Frontal cortex (tissue), 4 donors: ENCODE measurements around the gene NSDHL. TPM values are rescaled to one million over a fixed set of nuclear protein-coding genes. Genes with fewer than 3 reads are reported as not detected.
A peak's percentile ranks its signal among the peaks of the same experiment; 100 is the strongest.

Source experiments
- DNase-seq, 2 donors: peaks; one replicate each; pipeline ENCODE4 v3.0.0; 2012; ENCODE audit warnings: low spot score in 2 of 2
- FAIRE-seq: peaks from 2 replicates; lab custom pipeline; 2012; peaks lifted over from hg19 to GRCh38; lab: Jason Lieb, UNC
- total RNA-seq: library from RNA; depleted of rRNA; stranded (reverse); fragments of >200 nt; gene quantifications from one replicate; pipeline ENCODE4 v1.2.3, GENCODE V29; 2014
- donor health status: control.
- donor health status: control.
- donor health status: control.

NSDHL gene
- total RNA-seq, 1 donor from 2014 or later, result 34.2 TPM

DNA sequence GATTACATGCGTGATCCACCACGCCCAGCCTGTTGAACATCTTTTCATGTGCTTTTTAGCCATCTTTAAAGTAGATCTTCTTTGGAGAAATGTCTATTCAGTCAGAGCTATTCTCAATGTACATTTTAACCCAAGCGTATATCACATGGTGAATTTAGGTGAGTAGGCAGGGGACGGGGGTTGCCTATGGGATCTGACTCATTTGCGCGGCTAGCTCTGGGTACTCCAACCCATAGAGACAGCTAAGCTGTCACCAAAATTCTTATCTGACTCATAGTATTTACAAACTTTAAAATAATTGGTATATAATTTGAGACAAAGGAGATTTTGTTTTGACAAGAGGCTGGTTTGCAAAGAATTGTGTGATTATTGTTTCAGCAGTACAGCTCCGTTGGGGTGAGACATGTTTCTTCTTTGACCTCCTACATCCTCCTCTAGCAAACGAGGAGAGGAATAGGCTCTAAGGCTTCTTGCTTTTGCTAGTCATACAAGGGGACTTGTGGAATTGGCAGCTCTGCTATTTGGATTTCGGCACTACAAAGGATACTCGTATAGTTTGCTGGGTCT, 12.0 kb downstream of the NSDHL start:
- DNase-seq (no peak), FAIRE-seq (no peak)

DNA sequence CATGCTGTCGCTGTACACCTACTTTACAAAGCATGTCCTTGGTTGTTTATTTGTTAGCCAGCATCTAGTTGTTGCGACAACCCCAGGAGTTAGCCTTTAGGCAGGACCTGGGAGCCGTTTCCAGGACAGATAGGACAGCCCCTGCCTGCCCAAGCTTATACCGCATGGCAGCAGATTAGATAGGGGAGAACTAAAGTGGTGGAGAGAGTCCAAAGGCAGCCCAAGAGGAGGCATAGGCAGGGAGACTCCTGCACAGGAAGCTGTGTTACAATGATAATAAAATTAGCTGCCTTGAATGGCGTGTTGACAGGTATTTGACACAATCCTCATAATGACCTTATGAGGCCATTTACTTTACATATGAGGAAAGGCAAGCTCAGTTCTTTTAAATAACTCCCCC, 13.0 kb downstream of the NSDHL start:
- FAIRE-seq, result no peak
- DNase-seq, result no peak

DNA sequence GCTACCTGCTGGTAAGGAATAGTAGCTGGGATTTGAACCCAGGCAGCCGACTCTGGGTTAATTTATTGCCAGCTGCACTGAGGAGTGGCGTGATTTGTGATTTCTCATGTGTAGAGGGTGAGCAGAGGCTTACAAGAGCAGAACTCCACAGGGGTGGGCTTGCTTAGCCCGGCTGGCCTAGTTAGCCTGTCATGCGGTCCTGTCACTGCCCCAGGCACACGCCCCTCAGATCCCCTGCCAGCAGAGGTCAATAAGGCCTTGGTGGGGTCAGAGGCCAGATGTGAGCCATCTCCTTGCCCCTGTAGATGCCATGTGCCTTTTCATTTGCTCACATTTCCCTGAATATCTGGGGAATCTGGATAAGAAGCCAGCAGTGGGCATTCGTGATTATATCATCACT, 13.4 kb downstream of the NSDHL start:
- no peak for DNase-seq
- no peak for FAIRE-seq

DNA sequence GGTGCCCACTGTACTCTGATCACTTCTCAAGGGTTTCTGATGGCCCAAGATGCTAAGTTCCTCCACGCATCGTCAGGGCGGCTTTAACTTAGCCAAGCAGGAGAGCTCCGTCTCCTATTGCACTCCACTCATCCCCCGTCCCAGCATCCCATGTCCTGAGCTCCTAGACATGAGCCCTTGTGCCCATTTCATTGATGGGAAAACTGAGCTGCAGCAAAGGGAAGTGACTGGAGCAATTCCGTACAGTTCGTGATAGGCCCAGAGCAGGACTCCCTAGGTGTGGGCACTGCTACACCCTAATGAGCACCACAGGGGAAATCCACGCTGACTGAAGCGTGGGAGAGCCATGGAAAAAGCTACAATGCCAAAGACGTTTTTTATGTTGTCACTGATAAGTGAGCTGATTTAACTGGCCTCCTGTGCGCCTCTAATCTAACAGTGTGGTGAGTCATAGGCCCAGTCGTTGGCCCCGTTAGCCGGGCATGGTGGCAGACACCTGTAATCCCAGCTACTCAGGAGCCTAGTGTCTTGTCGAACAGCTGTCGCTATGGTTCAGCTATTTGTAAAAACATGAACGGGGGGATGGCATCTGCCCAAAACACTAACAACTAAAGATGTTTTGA, 14.9 kb downstream of the NSDHL start:
- DNase-seq (no peak), FAIRE-seq (no peak)

DNA sequence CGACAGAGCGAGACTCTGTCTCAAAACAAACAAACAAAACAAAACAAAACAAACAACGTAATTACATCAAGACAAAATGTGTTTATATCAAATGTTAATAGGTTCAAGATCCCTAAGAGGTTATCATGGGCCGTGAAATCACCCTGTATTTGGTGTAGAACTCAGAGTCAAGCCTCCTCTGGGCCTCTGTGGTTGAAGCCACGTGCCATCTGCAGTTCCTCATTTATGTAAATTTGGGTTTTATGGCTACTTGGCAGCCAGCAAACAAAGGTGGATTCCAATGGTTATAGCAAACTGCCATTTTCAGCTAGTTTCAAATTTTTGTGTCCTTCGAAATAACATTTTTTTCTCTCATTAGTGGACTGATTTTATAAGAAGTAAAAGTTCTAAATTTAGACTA, 16.4 kb downstream of the NSDHL start:
- FAIRE-seq, result no peak
- DNase-seq, result no peak

DNA sequence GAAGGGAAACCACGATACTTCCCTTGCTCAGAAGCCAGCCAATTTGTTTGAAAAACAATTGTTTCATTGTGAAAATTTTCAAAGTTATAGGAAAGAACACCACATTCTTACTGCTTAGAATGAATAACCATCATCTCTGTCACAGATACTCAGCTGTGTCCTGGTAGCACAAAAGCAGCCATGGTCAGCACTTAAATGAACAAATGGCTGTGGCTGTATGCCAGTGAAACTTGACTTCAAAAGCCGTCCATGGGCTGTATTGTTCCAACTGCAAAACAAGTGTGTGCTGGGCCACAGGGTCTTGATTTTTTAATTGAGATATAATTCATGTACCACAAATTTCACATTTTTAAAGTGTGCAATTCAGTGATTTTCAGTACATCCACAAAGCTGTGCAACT, 19.6 kb downstream of the NSDHL start:
- FAIRE-seq, result no peak
- DNase-seq, result no peak

DNA sequence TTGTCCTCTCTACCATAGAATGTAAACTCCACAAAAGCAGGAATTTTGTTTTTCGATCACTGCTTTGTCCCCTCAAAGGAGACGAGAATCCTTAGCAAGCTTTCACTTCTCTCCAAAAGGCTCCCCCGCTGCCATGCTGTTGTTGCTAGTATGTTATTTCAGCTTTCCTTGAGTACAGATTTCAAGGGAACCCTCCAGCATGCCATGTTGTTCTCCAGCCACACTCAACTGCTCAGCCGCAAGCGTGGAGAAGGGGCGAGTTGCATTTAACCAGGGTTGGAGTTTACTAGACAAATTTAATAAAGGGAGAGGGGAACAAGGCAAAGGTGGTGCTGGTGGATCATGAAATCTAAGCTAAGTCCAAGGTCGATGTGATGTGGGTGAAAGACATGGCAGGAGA, 23.1 kb downstream of the NSDHL start:
- DNase-seq (no peak), FAIRE-seq (no peak)

DNA sequence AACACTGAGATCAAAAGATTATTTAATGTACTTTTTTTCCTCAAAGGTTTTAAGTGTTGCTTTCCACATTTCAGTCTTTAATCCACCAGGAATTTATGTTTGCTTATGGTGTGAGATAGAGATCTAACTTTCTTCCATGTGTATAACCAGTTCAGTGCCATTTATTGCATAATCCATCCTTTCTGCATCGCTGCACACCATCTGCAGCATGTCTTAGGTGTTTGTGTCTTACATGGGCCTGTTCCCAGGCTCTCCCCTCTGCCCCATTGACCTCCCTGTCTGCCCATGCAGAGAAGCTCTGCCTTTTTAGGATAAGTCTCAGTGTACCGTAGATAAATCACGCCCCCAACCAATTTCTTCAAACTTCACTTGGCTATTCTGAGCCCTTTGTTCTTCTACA, 30.3 kb downstream of the NSDHL start:
- DNase-seq (no peak), FAIRE-seq (no peak)

DNA sequence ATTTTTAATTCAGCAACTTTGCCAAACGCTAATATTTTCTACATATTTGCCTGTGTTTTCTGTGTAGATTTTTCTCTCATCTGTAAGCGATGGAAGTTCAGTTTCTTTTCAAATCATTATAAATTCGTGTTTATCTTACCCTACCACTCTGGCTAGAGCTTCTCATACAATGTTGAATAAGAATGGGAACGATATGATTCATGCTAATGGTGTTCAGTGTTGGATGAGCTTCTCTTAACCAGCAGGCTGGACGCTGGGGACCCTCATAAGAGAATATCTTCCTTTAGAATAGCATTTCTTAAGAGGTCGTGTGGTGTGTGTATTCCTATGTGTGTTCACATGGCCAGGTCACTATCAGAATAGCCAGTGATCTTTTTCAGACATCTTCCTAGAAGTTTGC, 31.0 kb downstream of the NSDHL start:
- FAIRE-seq (no peak), DNase-seq (no peak)

DNA sequence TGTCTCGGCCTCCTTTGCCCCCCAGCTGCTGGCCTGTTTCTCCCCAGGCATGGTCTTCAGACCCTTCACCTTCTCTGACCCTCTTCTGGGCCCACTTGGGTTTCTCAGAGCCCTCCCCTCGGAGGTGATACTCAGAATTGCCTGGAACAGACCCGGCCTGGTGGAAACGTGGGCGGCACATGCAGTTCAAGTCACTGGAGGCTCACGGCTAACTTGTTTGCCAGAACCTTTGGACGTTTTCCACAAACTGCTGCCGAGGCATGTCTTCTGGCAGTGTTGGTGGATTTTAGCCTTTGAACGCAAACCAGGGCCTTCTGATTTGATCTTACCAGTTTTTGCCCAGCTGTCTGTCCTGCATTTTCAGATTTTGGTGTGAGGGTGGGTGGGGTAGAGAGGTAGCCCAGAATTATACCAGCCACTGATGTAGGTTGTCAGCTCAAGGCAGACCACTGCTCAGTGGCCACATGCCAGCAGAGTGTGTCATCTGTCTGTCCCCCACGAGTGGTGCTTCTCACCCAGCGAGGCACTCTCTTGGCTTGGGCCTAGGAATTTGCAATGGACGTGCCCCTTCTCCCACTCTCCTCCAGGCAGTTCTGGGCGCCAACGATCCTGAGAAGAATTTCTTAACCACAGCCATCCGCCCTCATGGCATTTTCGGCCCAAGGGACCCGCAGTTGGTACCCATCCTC, 34.5 kb downstream of the NSDHL start:
- no peak for FAIRE-seq

DNA sequence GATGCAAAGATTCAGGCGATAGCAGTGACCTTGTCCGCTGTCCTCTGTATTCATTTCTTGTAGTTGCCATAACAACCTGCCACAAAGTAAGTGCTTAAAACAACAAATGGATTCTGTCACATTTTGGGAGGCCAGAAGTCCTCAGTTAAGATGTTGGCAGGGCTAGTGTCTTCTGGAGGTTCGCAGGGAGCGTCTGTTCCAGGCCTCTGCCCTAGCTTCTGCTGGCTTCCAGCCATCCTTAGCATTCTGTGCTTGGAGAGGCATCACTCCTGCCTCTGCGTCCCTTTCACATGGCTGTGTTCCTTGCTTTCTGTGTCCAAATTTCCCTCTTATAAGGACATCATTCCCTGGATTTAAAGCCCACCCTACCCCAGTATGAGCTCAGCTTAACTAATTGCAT, 35.5 kb downstream of the NSDHL start:
- FAIRE-seq, result no peak
- no peak for DNase-seq

More for the DNA sequence above, 34.5 kb downstream of the NSDHL start:
- DNase-seq, result no peak

DNA sequence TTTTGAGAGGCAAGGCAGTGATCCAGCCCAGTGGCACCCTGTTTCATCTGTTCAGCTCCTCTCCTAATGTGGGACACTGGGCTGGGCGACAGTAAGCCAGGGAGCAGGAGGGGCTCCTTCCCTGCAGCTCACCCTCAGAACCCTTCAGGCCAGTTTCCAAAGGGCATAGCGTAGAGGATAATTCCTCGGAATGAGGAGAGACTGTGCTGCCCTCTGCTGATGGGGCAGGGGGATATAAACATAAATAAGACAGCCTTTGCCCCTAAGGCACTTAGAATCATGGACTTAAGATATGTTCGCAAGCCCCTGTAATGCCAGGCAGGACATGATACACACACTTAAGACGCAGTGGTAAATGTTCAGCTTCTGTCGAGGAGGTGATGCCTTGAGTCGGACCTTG, 39.1 kb downstream of the NSDHL start:
- FAIRE-seq (no peak), DNase-seq (no peak)

DNA sequence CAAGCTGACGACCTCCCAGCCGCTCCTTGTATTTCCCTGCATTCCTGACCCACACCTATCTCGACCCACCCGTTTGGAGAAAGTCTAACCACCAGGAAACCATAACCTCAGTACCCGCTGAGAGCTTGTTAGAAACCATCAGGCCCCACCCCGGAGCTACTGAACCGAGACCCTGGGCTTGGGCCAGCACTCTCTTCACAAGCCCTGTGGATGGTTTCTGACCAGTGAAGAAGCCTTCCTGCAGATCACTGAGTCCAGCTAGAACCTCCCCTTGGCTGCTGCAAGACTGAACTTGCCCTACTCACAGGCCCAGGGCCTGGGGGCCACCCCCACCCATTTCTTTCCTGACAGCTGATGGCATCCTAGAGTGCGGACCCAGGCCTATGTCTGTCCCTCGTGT, 40.4 kb downstream of the NSDHL start:
- no peak for FAIRE-seq

DNA sequence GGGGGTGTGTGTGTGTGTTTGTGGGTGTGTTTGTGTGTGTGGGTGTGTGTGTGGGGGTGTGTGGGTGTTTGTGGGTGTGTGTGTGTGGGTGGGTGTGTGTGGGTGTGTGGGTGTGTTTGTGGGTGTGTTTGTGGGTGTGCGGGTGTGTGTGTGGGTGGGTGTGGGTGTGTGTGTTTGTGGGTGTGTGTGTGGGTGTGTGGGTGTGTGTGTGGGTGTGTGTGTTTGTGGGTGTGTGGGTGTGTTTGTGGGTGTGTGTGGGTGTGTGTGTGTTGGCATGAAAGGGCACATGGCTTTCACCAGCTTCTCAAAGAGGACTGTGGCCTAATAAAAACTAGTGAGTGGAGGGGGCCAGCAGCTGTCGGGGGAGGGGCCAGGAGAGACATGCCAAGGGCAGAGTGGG, 41.7 kb downstream of the NSDHL start:
- DNase-seq, result peak in 1 of 2 donors; percentile 20
- FAIRE-seq, result no peak

More for the DNA sequence above, 40.4 kb downstream of the NSDHL start:
- no peak for DNase-seq

DNA sequence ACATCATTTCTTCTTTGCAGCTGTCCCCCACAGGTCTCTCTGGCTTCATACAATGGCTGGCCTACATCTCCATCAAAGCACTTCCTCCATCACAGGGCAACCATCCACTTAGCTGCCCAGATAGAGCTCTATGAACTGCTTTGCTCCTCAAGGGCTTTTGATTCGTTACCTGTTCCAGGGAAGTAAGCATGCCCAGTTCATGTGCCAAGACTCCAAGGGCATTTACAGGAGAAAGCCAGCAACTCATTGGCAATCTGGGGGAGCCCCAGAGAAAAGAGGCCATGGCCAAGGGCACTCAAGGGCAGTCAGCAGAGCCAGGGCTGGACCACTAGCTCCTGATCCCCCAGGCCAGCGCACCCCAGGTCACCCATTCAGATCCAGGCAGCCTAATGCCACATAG, 42.5 kb downstream of the NSDHL start:
- no peak for FAIRE-seq
- no peak for DNase-seq

DNA sequence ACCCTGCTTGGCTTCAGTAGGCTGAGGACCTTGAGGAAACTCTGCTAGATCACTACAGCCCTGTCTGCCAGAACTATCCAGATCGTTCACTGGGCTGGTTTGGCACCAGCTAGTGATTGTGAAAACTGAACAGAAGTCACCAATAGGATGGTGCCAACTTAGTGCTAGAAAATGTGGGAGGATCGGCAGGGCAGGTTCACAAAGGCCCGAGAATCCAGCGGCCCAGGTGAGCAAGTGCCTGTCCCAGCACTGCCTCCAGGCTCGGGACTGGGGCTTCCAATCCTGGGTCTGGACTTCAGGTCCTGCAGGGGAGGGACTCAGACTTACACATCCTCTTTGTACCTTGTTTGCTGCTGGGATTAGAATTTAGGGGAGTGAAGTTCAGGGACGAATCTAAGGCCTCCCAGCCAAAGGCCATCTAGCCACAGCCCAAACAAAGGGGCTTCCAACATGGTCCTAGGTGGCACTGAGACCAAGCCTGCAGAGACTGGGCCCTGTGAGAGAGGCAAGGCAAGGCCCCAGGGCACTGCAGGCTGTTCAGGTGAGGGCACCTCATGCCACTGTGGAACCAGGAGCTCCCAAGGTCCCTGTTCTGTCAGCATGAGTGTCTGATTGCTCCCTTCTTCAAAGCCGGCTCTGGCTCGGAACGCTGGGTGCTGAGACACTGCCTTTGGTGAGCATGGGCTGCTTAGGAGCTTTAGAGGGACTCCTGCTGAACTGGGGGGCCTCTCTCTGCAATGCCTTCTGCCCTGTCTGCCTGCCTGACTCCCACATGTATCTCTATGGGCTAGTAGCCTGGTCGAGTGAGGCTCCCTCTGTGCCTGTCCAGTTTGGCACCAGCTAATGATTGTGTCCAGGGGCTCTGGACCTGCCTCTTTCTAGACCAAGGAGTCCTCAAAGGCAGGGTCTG, 46.3 kb downstream of the NSDHL start:
- FAIRE-seq, result no peak

DNA sequence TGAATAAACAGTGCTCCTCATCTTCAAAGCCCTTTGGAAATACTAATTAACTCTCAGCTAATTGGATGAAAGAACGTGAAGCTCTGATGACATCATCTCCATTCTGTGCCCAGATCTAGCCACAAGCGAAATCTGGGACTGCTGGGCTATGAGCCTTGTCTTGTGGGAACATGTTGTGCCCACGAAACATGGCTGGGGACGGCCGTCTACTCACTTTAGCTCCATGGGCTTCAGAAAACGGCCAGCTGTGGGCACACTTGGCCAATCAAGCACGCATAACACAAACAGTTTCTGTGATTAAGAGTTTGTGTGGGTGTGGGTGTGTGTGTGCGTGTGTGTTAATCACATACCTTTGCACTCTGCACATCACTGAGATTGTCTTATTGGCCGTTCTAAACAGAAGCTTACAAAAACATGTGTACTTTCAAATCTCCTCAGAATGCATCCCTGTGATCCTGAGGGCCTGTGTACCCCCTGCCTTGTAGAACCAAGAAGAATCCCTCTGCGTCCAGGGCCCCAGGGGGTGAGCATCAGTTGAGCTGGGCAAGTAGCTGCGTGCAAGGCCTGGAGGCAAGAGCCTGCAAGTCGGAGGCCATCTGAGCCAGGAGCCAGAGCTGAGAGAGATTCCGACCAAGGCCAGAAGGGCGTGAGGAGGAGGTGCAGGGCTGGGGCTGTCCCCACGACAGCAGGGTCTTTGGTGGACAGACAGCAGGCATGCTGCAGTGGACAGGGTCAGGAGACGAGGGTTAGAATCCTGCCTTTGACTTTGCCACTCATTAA, 48.3 kb downstream of the NSDHL start:
- FAIRE-seq (no peak), DNase-seq (no peak)

More for the DNA sequence above, 46.3 kb downstream of the NSDHL start:
- no peak for DNase-seq

DNA sequence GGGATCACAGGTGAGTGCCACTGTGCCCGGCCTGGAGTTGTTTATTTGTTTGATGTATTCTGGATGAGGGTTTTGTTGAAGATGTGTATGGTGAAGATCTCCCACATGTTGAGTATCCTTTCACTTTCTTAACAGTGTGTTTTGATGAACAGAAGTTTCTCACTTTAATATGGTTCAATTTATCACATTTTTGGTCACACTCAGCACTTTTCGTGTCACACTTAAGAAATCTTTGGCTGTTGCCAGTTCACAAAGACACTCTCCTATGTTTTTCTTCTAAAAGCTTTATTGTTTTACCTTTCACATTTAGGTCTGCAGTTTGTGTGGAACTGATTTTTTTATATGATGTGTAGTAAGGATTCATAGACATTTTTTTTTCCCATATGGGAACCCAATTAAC, 50.4 kb downstream of the NSDHL start:
- no peak for FAIRE-seq
- DNase-seq, result no peak

DNA sequence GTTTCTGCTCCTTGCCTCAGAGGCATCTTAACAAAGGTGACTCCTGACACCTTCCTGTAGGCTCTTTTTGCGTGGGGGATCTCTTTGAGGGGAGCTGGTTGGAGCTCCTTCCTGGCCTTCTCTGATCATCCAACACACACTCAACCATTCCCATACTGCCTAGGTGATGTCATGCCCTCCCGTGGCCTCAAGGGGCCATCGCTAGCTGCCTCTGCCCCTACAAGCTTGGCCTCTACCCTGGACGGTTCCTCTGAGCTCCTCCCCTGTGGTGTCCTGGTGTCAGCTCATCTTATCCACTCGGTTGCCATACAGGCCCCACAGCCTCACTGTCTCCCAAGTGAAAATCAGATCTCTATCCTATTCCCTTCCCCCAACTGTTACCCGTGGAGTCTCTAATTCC, 53.3 kb downstream of the NSDHL start:
- FAIRE-seq (no peak), DNase-seq (no peak)

DNA sequence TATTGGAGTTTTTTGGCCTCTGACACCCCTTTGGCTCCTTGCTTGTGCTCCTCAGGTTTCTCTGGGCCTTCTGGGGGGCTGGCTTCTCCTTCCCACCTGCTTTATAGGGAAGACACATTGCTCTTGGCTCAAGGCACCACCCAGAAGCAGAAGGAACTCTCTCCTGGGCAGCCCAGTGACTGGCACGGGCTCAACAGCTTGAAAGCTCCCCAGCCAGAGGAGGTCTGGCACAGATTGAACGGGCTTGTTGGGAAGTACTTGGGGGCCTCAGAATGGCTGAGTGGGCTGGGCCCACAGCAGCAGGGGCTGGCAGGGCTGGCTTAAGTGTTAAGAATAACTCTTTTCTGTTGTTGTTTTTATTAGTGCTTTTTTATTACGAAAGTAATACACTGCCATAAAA, 55.9 kb downstream of the NSDHL start:
- FAIRE-seq (no peak), DNase-seq (no peak)
